ENCODE measurements around the gene NUAK1. TPM values are rescaled to one million over a fixed set of nuclear protein-coding genes. Genes with fewer than 3 reads are reported as not detected.
A peak's percentile ranks its signal among the peaks of the same experiment; 100 is the strongest.
"Not testable (repeated sequence)": the region's sequence is repeated elsewhere in the genome, so short reads cannot be mapped to it uniquely, and the experiment has no call there.

The NUAK1 gene
- total and polyA plus RNA-seq, 9 donors = 5.8 to 14.0 (median 9.1) TPM

DNA sequence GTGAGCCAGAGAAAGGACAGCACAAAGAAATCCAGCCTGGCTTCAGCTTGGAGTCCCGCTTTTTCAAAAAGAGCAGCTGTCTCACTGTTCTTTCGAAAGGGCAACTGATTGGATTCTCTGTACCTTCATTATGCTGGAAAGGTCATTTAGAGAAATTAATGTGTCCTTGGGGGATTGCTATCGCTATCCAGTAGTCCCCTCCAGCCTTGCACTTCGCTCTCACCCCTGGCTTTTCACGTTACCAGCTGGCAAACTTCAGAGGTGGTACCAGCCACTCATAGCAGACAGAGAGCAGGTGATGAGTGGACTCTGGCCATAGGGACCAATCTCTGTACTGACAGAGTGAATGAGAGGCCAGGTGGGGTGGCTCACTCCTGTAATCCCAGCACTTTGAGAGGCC is 11.8 kb upstream of the NUAK1 start:
- no peak for DNase-seq
- WGBS (ENCODE audit: insufficient coverage) = no CpG with 5 or more reads among the region's 5 CpGs

DNA sequence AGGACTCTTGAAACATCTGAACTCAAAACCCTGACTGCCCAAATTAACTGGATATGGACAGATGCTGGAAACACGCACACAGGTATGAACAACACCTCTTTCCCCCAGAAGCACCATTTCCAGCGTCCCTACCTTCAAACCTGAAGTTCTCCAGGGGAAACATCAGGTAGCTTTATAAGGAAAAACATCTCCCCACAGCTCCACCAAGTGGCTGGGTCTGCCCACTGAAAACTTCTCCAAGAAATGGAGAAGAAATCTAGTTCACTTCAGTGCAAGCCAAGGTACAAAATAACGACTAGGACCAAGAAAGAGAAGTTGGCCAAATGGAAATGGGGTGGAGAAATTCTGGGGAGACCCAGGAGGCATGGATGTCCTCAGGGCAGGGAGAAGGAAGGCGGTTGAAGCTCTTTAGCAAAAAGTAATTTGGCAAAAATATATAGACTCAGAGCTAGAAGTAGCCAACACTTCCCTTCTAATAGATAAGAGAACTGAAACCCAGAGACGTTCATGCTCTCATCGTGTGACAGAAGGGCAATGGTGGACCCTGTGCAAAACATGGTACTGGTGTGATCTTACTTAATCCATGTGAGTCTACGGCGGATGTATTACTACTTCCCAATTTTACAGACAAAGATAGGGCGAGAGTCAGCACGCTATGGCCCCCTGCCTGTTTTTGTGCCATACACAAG is 10.5 kb upstream of the NUAK1 start:
- 39% methylated on average over 3 of the region's 10 CpGs for WGBS (ENCODE audit: insufficient coverage)
- Histone ChIP-seq H3K9me3 (replicated peaks; ENCODE audit: control insufficient read depth, low read depth, low read length) (no peaks in the 10 kb centered on the region), H3K4me1 (ENCODE audit: control insufficient read depth, insufficient read depth, low read length) (peaks cover 21% of the 10 kb centered on the region), H3K27ac (ENCODE audit: low read length) (no peak overlapping the region), H3K27me3 (ENCODE audit: control insufficient read depth, insufficient read depth, low read length) (peaks cover 5% of the 10 kb centered on the region), H3K36me3 (ENCODE audit: control insufficient read depth, insufficient read depth, low read length) (no peaks in the 10 kb centered on the region), H3K4me3 (ENCODE audit: low read length) (no peak overlapping the region)
- DNase-seq = peak; percentile 50

More for the DNA sequence above, 11.8 kb upstream of the NUAK1 start:
- Histone ChIP-seq H3K27me3 (ENCODE audit: control insufficient read depth, insufficient read depth, low read length) (peaks cover 5% of the 10 kb centered on the region), H3K4me1 (ENCODE audit: control insufficient read depth, insufficient read depth, low read length) (peaks cover 18% of the 10 kb centered on the region), H3K4me3 (ENCODE audit: low read length) (no peak overlapping the region), H3K27ac (ENCODE audit: low read length) (no peak overlapping the region), H3K9me3 (replicated peaks; ENCODE audit: control insufficient read depth, low read depth, low read length) (no peaks in the 10 kb centered on the region), H3K36me3 (ENCODE audit: control insufficient read depth, insufficient read depth, low read length) (no peaks in the 10 kb centered on the region)

DNA sequence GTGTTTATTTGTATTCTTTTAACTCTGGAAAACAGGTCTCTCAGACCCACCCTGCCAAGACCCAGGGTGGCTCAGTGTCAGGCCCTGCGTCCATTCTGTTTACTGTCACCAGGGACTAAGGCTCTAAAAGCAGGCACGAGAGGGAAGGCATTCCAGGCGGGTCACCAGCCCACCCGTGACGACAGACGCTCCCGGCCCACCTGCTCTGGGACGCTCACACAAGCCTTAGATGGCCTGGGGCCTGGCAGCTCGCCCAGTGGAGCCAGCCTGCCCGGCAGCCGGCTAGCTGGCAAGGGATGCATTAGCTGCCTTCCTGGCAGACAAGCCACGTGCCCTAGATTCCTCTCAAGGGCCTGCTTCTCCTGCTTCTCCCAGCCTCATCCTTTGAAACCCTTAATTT is 9.2 kb upstream of the NUAK1 start:
- peak; percentile 86 for DNase-seq
- no peaks in the 10 kb centered on the region for H3K36me3 ChIP-seq (ENCODE audit: control insufficient read depth, insufficient read depth, low read length)
- peak overlapping the region; percentile 81 for H3K27ac ChIP-seq (ENCODE audit: low read length)
- 64% methylated on average over 12 of the region's 12 CpGs for WGBS (ENCODE audit: insufficient coverage)
- H3K27me3 ChIP-seq (ENCODE audit: control insufficient read depth, insufficient read depth, low read length) = peaks cover 3% of the 10 kb centered on the region
- H3K9me3 ChIP-seq (replicated peaks; ENCODE audit: control insufficient read depth, low read depth, low read length) = no peaks in the 10 kb centered on the region
- H3K4me3 ChIP-seq (ENCODE audit: low read length) = no peak overlapping the region
- H3K4me1 ChIP-seq (ENCODE audit: control insufficient read depth, insufficient read depth, low read length) = peaks cover 21% of the 10 kb centered on the region

- H3K4me1 ChIP-seq (ENCODE audit: control insufficient read depth, insufficient read depth, low read length) = peaks cover 21% of the 10 kb centered on the region
- no peaks in the 10 kb centered on the region for H3K27me3 ChIP-seq (ENCODE audit: control insufficient read depth, insufficient read depth, low read length)
- no peaks in the 10 kb centered on the region for H3K9me3 ChIP-seq (replicated peaks; ENCODE audit: control insufficient read depth, low read depth, low read length)
- no peak for DNase-seq
- H3K36me3 ChIP-seq (ENCODE audit: control insufficient read depth, insufficient read depth, low read length) = no peaks in the 10 kb centered on the region
- H3K27ac ChIP-seq (ENCODE audit: low read length) = no peak overlapping the region
- WGBS (ENCODE audit: insufficient coverage) = no CpG with 5 or more reads among the region's 4 CpGs
- H3K4me3 ChIP-seq (ENCODE audit: low read length) = no peak overlapping the region
Measured at GRCh38 chr12:106146987-106147386, 8.2 kb upstream of the NUAK1 start.

- no peaks in the 10 kb centered on the region for H3K9me3 ChIP-seq (replicated peaks; ENCODE audit: control insufficient read depth, low read depth, low read length)
- H3K27me3 ChIP-seq (ENCODE audit: control insufficient read depth, insufficient read depth, low read length) = no peaks in the 10 kb centered on the region
- peaks cover 26% of the 10 kb centered on the region for H3K4me1 ChIP-seq (ENCODE audit: control insufficient read depth, insufficient read depth, low read length)
- WGBS (ENCODE audit: insufficient coverage) = 36% methylated on average over 6 of the region's 14 CpGs
- H3K36me3 ChIP-seq (ENCODE audit: control insufficient read depth, insufficient read depth, low read length) = no peaks in the 10 kb centered on the region
- H3K4me3 ChIP-seq (ENCODE audit: low read length) = no peak overlapping the region
- DNase-seq = no peak
- H3K27ac ChIP-seq (ENCODE audit: low read length) = no peak overlapping the region
Measured at GRCh38 chr12:106145539-106146447, 7.0 kb upstream of the NUAK1 start.

GRCh38 chr12:106144847-106145246 is 6.1 kb upstream of the NUAK1 start:
- no peak overlapping the region for H3K4me3 ChIP-seq (ENCODE audit: low read length)
- H3K27me3 ChIP-seq (ENCODE audit: control insufficient read depth, insufficient read depth, low read length) = peaks cover 4% of the 10 kb centered on the region

GRCh38 chr12:106142591-106143261 is 4.0 kb upstream of the NUAK1 start:
- no peaks in the 10 kb centered on the region for H3K36me3 ChIP-seq (ENCODE audit: control insufficient read depth, insufficient read depth, low read length)
- H3K27me3 ChIP-seq (ENCODE audit: control insufficient read depth, insufficient read depth, low read length) = peaks cover 11% of the 10 kb centered on the region
- no peaks in the 10 kb centered on the region for H3K9me3 ChIP-seq (replicated peaks; ENCODE audit: control insufficient read depth, low read depth, low read length)
- H3K4me1 ChIP-seq (ENCODE audit: control insufficient read depth, insufficient read depth, low read length) = peaks cover 31% of the 10 kb centered on the region
- H3K4me3 ChIP-seq (ENCODE audit: low read length) = no peak overlapping the region
- H3K27ac ChIP-seq (ENCODE audit: low read length) = no peak overlapping the region
- no peak for DNase-seq
- WGBS (ENCODE audit: insufficient coverage) = 87% methylated on average over 3 of the region's 7 CpGs

More at GRCh38 chr12:106144847-106145246, 6.1 kb upstream of the NUAK1 start:
- WGBS (ENCODE audit: insufficient coverage) = no CpG with 5 or more reads among the region's 2 CpGs
- H3K27ac ChIP-seq (ENCODE audit: low read length) = no peak overlapping the region
- no peak for DNase-seq
- no peaks in the 10 kb centered on the region for H3K36me3 ChIP-seq (ENCODE audit: control insufficient read depth, insufficient read depth, low read length)
- peaks cover 35% of the 10 kb centered on the region for H3K4me1 ChIP-seq (ENCODE audit: control insufficient read depth, insufficient read depth, low read length)
- H3K9me3 ChIP-seq (replicated peaks; ENCODE audit: control insufficient read depth, low read depth, low read length) = no peaks in the 10 kb centered on the region

GRCh38 chr12:106141920-106142319 is 3.2 kb upstream of the NUAK1 start:
- H3K4me3 ChIP-seq (ENCODE audit: low read length); H3K9me3 ChIP-seq (replicated peaks; ENCODE audit: control insufficient read depth, low read depth, low read length); H3K27ac ChIP-seq (ENCODE audit: low read length); H3K36me3 ChIP-seq (ENCODE audit: control insufficient read depth, insufficient read depth, low read length); DNase-seq: not testable (repeated sequence)
- Histone ChIP-seq H3K4me1 (ENCODE audit: control insufficient read depth, insufficient read depth, low read length) (peaks cover 32% of the 10 kb centered on the region), H3K27me3 (ENCODE audit: control insufficient read depth, insufficient read depth, low read length) (peaks cover 16% of the 10 kb centered on the region)
- 88% methylated on average over 2 of the region's 8 CpGs for WGBS (ENCODE audit: insufficient coverage)

GRCh38 chr12:106141452-106141851 is 2.7 kb upstream of the NUAK1 start:
- peaks cover 35% of the 10 kb centered on the region for H3K4me1 ChIP-seq (ENCODE audit: control insufficient read depth, insufficient read depth, low read length)
- 100% methylated on average over 1 of the region's 3 CpGs for WGBS (ENCODE audit: insufficient coverage)
- no peak for DNase-seq
- H3K4me3 ChIP-seq (ENCODE audit: low read length) = no peak overlapping the region
- no peak overlapping the region for H3K27ac ChIP-seq (ENCODE audit: low read length)
- H3K9me3 ChIP-seq (replicated peaks; ENCODE audit: control insufficient read depth, low read depth, low read length) = no peaks in the 10 kb centered on the region
- no peaks in the 10 kb centered on the region for H3K36me3 ChIP-seq (ENCODE audit: control insufficient read depth, insufficient read depth, low read length)
- H3K27me3 ChIP-seq (ENCODE audit: control insufficient read depth, insufficient read depth, low read length) = peaks cover 16% of the 10 kb centered on the region

DNA sequence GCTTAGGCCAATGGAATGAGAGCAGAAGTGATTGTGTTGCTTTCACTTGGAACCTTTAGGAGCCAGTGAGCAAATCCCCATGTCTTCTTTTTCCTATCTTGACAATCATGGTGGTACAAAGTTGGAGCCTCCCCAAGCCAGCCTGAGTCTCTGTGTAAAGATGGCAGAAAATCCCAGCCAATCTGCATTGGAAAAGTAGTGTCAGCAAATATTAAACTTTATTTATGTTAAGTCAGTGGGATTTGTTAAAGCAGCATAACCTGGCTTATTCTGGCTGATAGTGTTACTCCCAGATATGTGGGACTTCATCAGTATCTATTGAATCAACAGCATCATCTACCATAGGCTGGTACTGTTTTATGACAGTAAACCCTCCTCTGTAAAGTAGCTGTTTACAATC is 2.2 kb upstream of the NUAK1 start:
- Histone ChIP-seq H3K27me3 (ENCODE audit: control insufficient read depth, insufficient read depth, low read length) (peaks cover 16% of the 10 kb centered on the region), H3K9me3 (replicated peaks; ENCODE audit: control insufficient read depth, low read depth, low read length) (no peaks in the 10 kb centered on the region), H3K36me3 (ENCODE audit: control insufficient read depth, insufficient read depth, low read length) (no peaks in the 10 kb centered on the region), H3K4me3 (ENCODE audit: low read length) (no peak overlapping the region), H3K4me1 (ENCODE audit: control insufficient read depth, insufficient read depth, low read length) (peaks cover 36% of the 10 kb centered on the region), H3K27ac (ENCODE audit: low read length) (no peak overlapping the region)
- DNase-seq = no peak

All from muscle of leg (tissue), 11 donors.